IPS DF 19.7 (cell line): ENCODE results near the gene CYTL1.
"Not testable (repeated sequence)": the region's sequence is repeated elsewhere in the genome, so short reads cannot be mapped to it uniquely, and the experiment has no call there.

Experiments
- DNase-seq: peaks from one replicate; pipeline ENCODE4 v3.0.0-alpha.2; 2013; ENCODE audit warnings: low read depth, low spot score

CYTL1 gene

DNA sequence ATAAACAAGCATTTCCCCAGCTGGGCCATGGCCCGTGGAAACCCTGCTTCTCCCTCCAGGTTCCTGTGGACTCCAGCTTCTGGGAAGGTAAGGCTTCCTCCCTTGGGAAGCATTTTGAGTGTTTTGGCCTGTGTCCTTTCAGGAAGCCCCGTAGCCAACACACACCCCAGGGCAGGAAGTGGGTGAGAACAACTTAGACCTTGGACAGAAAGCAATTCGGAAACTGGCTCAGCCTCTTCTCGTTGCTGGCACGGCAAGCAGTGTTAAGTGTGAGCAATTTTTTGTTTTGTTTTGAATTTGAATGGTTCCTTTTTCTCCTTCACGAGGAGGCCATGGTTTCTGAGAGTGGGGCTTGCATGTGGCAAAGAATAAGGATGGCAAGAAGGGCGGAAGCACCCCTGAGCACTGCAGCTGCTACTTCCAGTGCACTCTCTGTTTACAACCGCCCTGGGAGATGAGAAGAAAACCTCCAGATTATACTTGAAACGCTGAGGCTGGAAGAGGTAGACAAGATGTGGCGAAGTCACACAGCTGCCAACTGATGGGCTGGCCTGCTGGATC lies 14.1 kb upstream of the CYTL1 start:
- no peak for DNase-seq

DNA sequence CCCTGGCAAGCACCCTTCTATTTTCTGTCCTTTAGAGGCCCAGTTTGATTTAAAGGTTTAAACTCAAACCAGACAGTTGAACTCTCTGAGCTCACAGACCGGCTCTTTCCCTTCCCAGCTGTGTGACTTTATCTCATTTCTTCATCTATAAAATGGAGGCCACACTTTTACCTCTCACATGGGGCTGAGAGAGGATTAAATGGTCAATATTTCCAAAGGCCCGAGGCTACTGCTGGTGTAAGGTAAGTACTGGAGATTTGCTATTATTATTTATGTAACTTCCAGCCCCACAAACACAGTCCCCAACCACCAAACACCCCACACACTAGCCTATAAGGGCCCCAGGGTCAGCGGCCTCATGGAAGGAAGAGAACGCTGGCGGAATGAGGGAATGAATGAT lies 13.6 kb upstream of the CYTL1 start:
- no peak for DNase-seq

DNA sequence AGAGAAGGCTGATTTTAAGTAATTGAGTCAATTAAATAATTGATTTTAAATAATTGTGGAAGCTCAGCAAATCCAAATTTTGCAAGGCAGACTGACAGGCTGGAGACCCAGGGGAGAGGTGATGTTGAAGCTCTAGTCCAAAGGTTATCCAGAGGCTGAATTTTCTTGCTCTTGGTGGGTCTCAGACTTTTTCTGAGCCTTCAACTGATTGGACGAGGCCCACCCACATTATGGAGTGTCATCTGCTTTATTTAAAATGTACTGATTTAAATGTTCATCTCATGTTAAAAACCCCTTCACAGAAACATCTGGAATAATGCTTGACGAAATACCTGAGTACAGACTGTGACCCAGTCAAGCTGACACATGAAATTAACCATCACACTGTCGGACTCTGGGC lies 11.7 kb upstream of the CYTL1 start:
- no peak for DNase-seq

DNA sequence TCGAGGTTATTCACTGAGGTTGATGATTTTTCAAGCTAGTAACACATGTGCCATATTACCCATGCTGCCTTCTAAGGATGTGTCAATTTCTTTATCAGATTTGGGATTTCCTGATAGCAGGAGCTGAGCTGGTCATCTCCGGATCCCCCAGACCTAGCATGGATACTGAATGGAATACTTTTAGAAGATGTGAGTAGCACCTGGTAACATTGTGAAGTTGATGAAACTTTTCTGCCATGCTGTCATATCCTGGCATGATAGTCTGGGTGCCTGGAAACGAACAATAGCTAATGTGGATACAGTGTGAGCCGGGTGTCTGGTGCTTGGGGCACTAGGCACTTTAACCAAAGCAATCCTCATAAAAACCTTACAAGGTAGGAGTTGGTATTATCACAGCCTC lies 11.0 kb upstream of the CYTL1 start:
- DNase-seq, result no peak

DNA sequence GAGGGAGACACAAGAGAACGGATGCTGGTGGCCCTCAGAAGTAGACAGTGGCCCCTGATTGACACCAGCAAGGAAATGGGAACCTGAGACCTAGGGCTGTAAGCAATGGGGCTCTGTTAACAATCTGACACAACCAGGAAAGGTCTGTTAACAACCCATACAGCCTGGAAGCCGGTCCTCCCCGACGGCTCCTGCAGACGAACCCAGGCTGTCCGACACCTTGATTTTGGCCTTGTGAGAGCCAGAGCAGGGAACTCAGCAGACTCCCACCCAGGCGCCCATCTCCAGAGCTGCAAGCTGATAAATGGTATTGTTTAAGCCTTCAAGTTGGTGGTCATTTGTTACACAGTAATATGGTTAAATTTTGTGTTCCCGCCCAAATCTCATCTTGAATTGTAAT lies 10.2 kb upstream of the CYTL1 start:
- DNase-seq, result no peak

DNA sequence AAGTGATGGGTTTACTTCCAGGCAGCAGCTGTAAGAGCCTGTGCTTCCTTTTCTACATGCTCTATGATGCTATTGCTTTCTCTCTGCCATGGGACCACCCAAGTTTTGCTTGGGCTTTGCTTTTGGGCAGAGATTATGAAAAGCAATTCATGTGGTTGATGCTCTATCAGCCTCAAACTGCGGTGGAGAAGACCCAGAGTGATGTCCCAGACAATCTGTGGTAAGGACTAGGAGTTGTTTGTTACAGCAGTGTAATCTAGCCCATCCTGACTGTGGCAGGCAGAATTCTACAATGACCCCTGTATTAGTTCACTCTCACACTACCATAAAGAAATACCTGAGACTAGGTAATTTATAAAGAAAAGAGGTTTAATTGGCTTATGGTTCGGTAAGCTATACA lies 9.2 kb upstream of the CYTL1 start:
- DNase-seq, result no peak

DNA sequence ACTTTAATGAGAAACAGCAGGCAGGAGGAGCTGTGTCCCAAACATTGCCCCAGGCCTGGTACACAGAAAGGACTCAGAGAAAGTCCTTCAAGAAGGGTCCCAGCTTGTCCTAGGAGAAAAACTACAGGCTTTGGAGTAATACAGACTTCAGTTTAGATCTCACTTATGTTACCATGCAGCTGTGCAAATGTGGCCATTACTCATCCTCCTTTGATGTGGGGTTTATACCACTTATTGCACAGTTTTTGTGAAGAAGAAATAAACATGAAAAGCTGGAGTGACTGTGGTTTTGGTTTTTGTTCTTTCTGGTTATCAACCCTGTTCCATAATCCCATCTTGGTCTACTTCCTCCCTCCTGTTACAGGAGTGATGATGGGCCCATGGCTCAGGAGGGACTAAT lies 8.1 kb upstream of the CYTL1 start:
- no peak for DNase-seq

DNA sequence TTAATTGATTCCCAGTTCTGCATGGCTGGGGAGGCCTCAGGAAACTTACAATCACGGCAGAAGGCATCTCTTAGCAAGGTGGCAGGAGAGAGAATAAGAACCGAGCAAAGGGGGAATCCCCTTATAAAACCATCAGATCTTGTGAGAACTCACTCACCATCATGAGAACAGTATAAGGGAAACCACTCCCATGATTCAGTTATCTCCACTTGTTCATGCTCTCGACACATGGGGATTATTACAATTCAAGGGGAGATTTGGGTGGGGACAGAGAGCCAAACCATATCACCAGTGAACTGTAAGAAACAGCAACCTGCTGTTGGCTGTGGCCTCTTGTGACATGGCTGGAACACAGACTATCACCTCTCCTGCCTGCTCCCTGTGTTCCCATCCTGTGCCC lies 7.1 kb upstream of the CYTL1 start:
- no peak for DNase-seq

DNA sequence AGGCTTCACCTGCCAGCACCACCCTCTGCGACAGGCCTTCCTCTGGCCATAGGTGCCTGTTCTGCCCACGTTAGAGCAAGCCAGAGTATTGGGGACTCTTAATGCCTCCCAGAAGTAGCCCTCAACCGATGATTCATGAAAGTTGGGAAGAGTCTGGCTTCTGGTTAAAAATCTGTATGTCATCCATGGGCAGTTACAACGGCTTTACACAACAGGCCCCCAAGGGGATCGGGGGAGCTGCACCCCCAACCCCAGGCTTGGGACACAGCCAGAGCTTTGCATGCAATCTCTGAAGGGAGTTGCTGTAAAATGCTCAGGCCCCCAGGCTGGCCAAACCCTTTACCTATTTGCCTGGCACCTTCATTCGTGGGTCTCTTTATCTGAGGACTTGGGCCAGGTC lies 5.4 kb upstream of the CYTL1 start:
- no peak for DNase-seq

DNA sequence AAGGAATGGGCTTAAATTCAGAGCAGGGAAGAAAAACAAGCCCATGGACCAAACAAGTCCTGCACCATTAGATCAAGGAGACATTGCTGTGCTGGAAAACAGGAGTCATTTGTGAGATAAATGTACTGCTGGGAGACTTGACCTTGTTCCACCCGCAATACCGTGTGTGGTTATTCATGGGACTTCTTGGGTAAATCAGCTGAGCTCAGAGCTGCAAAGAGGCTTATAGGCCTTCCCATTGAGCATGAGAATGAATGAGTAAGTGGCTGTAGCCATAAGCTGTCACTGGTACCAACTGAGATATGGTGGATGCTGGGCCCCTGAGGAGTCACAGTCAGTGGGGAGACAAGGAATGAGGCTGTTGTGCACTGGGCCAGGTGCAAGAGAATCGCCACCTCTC lies 2.3 kb upstream of the CYTL1 start:
- DNase-seq, result no peak

DNA sequence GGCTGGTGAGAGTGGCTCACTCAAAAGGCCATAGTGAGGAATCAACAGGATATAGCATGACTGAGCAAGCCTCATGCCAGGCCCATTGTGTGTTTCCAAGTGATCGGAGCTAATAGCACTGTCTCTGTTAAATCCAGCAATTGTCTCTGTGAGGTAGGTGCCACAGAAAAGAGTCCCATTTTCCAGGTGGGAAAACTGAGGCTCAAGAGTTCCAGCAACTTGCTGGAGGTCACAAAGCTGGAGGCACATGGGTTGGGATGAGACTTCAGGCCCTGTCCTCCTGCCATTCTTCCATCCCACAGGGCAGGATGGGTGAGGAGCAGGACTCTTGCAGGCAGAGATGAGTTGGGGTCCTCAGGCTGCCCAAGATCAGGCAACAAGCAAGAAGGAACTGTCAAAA lies 1.1 kb upstream of the CYTL1 start:
- no peak for DNase-seq

DNA sequence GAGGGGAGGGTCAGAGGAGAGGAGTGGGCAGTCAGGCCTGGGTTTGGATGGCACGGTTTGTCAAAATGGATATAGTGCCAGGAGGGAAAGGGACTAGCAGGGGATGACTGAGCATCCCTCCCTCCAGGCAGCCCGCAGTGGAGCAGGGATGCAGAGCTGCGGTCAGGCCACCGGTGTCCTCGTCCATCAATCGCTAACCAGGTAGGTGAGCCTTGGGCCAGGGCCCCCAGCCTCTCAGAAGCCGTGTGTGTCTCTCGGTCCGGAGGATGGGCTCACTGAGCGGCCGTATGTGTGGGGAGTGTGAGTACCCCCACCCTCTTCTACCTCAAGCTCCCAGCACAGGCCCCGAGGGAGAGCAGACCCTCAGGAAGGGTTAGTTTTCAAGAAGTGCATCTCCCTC lies 538 bp upstream of the CYTL1 start:
- DNase-seq, result no peak

DNA sequence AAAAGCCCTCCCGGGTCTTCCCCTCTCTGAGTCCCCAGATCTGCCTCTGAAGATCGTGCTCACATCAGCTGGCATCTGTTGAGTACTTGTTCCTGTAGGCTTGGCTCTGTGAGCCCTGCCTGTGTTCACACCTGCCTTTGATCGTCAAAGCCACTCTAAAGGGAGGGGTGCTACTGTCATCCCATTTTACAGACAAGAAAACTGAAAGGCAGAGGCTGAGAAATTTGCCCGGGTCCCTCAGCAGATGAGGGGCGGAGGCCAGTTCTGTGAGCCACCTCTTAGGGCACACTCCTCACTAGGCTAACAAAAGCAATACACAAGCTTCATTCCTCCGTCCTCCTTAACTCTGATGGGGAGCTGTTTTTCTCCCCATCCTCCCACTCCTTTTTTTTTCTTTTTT lies 655 bp downstream of the CYTL1 start:
- no peak for DNase-seq

DNA sequence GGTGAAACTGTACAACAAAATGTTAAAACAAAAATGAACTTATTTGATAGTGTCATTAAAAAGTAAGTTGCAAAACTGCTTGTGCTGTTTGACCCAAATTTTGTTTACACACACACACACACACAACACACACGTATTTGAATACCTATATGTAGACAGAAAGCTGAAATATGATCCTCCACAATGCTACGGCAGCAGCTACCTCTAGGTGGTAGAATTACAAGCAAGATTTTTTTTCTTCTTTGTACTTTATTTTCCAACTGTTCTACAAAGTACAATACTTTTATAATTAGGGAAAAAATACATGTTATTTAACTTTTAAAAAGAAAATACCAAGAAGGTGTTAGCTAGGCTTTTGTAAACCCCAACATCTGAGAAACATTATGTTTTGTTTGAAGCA lies 1.2 kb downstream of the CYTL1 start:
- no peak for DNase-seq

DNA sequence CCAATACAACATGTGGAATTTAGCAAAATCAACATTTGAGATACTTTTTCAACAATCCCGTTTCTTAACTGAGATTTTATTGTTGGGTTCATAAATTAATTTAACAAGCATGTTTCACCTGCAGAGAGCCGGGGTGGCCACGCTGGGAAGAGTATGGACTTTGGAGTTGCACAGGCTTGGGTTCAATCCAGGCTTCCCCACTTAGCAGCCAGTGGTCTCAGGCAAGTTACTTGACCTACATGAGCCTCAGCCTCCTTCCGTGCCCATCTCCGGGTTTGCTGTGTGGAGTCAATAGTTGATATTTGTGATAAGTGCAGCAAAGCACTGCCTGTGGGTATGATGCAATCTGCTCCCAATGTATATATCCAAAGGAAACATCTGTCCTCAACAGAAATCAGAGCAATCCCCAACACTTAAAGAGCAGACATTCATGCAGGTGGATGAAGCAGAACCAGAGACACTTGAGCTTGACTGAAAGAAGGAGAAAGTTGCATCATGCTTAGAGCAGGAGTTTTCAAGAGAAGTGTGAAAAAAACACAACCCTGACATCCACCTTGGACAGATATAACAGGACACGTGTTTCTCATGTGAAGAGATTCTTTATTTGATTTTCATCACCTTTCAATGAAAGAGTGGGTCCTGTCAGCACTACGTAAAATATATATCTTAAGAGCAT lies 5.1 kb downstream of the CYTL1 start:
- DNase-seq, result no peak

DNA sequence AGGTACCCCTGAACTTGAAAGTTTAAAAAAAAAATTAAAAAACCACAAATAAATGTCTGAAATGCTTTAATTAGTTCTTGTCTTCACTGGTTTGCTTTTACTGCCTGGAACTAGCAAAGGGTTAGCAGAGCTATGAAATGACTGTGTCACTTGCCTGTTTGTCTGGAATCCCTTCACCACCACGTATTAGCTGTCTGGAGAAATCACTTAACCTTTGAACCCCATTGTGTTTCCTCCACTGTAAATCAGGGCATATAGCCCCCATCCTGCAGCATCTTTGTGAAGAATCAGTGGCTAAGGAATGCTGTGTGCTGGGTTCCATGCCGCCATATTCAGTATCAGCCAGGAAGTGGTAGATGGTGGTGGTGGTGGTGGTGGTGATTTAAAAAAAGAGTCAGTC lies 6.3 kb downstream of the CYTL1 start:
- DNase-seq, result no peak

DNA sequence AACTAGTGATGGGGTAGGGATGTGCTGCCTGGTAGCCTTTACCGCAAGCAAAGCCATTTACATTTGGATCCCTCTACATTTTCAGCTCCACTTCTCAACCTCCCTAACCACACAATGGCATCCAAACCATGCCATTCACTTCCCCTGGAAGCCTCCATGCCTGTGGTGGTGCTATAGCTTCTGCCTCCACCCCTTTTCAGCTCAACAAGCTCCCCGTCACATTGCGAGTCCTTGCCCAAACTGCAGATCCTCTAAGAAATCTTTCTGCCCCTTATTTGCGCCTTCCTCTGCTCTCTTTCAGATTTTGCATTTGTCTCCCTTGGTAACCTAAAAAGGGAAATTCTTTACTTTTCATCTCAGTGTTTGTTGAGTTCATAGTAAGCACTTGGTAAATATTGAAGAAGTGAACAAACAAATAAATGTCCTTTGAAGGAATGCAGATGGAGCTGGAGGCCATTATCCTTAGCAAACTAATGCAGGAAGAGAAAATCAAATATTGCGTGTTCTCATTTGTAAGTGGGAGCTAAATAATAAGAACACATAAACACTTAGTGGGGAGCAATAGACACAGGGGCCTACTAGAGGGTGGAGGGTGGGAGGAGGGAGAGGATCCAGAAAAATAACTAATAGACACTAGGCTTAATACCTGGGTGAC lies 6.9 kb downstream of the CYTL1 start:
- DNase-seq, result no peak

DNA sequence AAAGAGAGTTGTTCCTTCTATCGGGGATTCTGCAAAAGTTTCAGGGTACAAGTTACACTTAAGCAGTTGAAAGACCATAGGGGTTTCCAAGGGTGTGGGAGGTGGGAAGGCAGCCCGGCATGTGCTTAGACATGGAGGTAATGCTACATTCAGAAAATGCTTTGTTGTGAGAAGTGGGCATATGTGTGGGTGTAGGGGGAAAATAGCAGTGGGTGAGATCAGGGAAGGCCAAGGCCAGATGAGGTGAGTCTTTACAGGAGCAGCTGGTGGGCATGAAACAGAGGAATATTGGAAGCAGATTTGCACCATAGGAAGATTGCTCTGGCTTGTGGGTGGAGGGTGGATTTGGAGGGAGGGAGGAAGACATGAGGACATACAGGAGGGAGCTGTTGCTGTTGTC lies 8.3 kb downstream of the CYTL1 start:
- DNase-seq, result no peak

DNA sequence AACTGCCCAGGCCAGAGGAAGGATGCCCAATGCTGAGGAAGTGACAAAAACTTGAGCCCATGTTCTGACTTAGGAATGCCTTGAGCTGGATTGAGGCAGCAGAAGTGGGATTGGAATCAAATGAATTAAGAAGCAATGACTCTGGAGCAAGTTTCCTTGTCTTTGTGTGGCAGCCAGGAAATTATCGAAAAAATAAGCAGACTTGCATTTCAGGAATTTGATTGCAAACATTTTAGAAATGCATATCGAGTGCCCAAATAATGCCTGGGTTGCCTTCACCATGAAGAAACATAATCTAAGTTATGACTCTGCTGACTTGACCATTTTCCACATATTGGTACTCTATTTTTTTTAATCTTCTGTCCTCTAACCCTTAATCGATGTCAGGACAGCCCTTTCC lies 9.5 kb downstream of the CYTL1 start:
- no peak for DNase-seq

DNA sequence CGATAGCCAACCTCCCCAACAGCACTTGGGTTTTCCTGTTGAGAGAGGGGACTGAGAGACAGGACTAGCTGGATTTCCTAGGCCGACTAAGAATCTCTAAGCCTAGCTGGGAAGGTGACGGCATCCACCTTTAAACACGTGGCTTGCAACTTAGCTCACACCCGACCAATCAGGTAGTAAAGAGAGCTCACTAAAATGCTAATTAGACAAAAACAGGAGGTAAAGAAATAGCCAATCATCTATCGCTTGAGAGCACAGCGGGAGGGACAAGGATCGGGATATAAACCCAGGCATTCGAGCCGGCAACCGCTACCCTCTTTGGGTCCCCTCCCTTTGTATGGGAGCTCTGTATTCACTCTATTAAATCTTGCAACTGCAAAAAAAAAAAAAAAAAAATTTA lies 12.3 kb downstream of the CYTL1 start:
- not testable (repeated sequence) for DNase-seq

DNA sequence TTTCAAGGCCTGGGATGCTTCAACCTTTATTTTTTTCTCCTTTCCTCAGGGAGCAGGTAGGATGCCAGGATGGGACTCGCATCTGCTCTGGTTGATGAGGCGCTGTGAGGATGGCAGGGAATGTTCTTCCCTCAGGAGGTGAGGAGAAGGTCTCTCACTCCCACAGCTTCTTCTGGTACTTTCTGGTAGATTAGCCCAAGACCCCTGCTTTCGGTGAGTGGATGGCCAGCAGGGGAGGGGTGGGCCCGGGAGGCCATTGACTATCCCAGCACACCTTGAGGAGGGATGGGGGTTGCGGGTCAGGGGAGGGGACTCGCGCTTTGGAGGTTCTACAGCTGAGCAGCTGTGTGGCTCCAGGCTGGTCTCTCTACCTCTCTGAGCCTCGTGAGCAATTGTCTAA lies 14.8 kb downstream of the CYTL1 start:
- no peak for DNase-seq

DNA sequence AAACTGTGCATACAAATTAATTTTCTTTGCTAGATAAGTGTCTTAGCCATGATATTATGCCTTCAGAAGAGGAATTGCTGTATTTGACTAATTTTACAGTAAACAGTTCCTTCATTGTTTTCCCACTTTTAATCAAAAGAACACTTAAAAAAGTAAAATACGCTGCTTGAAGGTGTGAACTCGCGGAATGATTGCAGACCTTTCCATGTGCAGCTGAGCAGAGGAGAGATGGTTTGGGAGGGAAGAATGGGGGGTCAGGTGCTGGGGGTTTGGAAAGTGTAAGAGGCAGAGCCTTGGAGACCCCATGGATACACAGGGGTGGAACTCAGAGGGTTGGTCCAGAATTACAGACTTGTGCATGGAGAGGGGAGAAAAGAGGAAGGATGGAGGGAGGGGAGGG lies 15.3 kb downstream of the CYTL1 start:
- no peak for DNase-seq

DNA sequence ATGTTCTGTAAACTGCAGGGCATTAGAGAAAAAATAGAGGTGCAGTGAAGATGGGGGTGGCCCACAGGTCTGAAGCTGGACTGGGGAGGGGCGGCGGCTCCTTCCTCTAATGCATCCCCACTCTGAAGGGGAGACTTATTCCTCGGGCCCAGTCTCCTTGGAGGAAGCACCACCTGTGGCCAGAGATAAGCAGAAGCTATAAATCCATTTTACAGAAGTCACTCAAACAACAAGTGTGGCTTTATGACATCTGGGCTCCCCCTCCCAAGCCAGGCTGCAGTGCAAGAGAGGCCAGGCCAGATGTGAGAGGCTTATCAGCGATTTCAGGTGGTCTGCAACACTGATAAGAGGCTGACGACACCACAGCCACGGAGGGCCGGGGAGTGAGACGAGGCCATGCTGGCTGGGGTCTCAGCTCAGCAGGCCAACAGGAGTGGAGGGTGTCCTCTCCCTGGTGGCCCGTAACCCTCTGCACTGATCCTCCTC lies 15.8 kb downstream of the CYTL1 start:
- no peak for DNase-seq
